Breast epithelium (tissue), 3 donors: ENCODE measurements around the gene GPR75.

Experiments
- POLR2A ChIP-seq: fragments of 450-650 bp; IDR thresholded peaks from one replicate; pipeline ENCODE4 v1.6.1; 2016; ENCODE audit warnings: antibody characterized with exemption, mild to moderate bottlenecking, moderate library complexity
- TF ChIP-seq, protein P1 (sequence below), 3 donors: fragments of 450-650 bp; IDR thresholded peaks; one replicate each; pipeline ENCODE4 v1.5.1; 2016 to 2017; ENCODE audit warnings: antibody characterized with exemption in 3 of 3, mild to moderate bottlenecking in 3 of 3, moderate library complexity in 3 of 3

- TF ChIP-seq, protein P1, sequence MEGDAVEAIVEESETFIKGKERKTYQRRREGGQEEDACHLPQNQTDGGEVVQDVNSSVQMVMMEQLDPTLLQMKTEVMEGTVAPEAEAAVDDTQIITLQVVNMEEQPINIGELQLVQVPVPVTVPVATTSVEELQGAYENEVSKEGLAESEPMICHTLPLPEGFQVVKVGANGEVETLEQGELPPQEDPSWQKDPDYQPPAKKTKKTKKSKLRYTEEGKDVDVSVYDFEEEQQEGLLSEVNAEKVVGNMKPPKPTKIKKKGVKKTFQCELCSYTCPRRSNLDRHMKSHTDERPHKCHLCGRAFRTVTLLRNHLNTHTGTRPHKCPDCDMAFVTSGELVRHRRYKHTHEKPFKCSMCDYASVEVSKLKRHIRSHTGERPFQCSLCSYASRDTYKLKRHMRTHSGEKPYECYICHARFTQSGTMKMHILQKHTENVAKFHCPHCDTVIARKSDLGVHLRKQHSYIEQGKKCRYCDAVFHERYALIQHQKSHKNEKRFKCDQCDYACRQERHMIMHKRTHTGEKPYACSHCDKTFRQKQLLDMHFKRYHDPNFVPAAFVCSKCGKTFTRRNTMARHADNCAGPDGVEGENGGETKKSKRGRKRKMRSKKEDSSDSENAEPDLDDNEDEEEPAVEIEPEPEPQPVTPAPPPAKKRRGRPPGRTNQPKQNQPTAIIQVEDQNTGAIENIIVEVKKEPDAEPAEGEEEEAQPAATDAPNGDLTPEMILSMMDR (IDR thresholded peaks at IDR 0.05), result no peak
- no peak for TF ChIP-seq POLR2A
Observed at GRCh38 chr2:53903011-53903410, 43.2 kb upstream of the GPR75 start.
